SK-N-SH (cell line): ENCODE data around the gene ZSCAN16. TPM values are rescaled to one million over a fixed set of nuclear protein-coding genes. Genes with fewer than 3 reads are reported as not detected.

ENCODE experiments used
- CTCF ChIA-PET: fragments of 300-600, 350-600 bp; formaldehyde crosslinking; extraction: SDS; loops from one replicate; lab custom pipeline; 2021; lab: Yijun Ruan, JAX
- POLR2A ChIA-PET: fragments of 350-600 bp; sonication (Branson Sonifier 250); formaldehyde crosslinking; extraction: SDS; loops from one replicate; lab custom pipeline; 2020; ENCODE audit warnings: antibody characterized with exemption, inconsistent platforms; lab: Yijun Ruan, JAX
- DNase-seq: peaks from one replicate; pipeline ENCODE4 v3.0.0; 2012
- H2AFZ ChIP-seq: fragments of 200-600 bp; sonication (generic); 2 replicates; pipeline ENCODE4 v1.8.1; 2016; ENCODE audit warnings: antibody characterized with exemption, mild to moderate bottlenecking, low read depth
- H3F3A ChIP-seq: fragments of 200-600 bp; sonication (generic); replicated peaks from 2 replicates; pipeline ENCODE3; 2016; ENCODE audit warnings: antibody characterized with exemption, mild to moderate bottlenecking; ENCODE audit not compliant: insufficient read depth
- H3K27ac ChIP-seq, 2 experiments: fragments of 200-500 bp in 1 of 2; fragments of 200-600 bp in 1 of 2; sonication (Bioruptor generic) in 1 of 2; sonication (generic), shearing (Covaris generic) in 1 of 2; 2 replicates each; pipeline versions ENCODE4 v1.5.1 to v1.6.1; 2014 to 2016; ENCODE audit warnings: low read depth in 2 of 2, inconsistent platforms in 1 of 2, low read length in 1 of 2, mild to moderate bottlenecking in 1 of 2, mixed read lengths in 1 of 2
- H3K27me3 ChIP-seq: fragments of 200-600 bp; sonication (generic), shearing (Covaris generic); 2 replicates; pipeline ENCODE4 v1.6.1; 2016; ENCODE audit warnings: mixed run types; ENCODE audit not compliant: insufficient read depth
- H3K36me3 ChIP-seq, 2 experiments: fragments of 200-500 bp in 1 of 2; fragments of 200-600 bp in 1 of 2; sonication (Bioruptor generic) in 1 of 2; sonication (generic) in 1 of 2; replicated peaks in 1 of 2; 2 replicates each; pipeline versions ENCODE3 to v1.5.1; 2014 to 2016; ENCODE audit warnings: low read length in 1 of 2, mild to moderate bottlenecking in 1 of 2; ENCODE audit not compliant: insufficient read depth in 2 of 2, control insufficient read depth in 1 of 2
- H3K4me1 ChIP-seq, 2 experiments: fragments of 200-500 bp in 1 of 2; fragments of 200-600 bp in 1 of 2; sonication (Bioruptor generic) in 1 of 2; sonication (generic), shearing (Covaris generic) in 1 of 2; 2 replicates each; pipeline versions ENCODE4 v1.5.1 to v1.6.1; 2014 to 2016; ENCODE audit warnings: low read depth in 1 of 2, low read length in 1 of 2, mixed run types in 1 of 2; ENCODE audit not compliant: insufficient read depth in 2 of 2, control insufficient read depth in 1 of 2
- H3K4me2 ChIP-seq: fragments of 200-600 bp; sonication (generic), shearing (Covaris generic); 2 replicates; pipeline ENCODE4 v1.6.1; 2017; ENCODE audit warnings: mixed run types
- H3K4me3 ChIP-seq, 2 experiments: fragments of 200-500 bp in 1 of 2; fragments of 200-600 bp in 1 of 2; sonication (Bioruptor generic) in 1 of 2; sonication (generic), shearing (Covaris generic) in 1 of 2; 2 replicates each; pipeline versions ENCODE4 v1.5.1 to v1.8.1; 2014 to 2016; ENCODE audit warnings: low read depth in 2 of 2, inconsistent platforms in 1 of 2, low read length in 1 of 2, mild to moderate bottlenecking in 1 of 2, mixed read lengths in 1 of 2, moderate library complexity in 1 of 2
- H3K79me2 ChIP-seq: fragments of 200-600 bp; sonication (generic); 2 replicates; pipeline ENCODE4 v1.8.1; 2017; ENCODE audit warnings: mild to moderate bottlenecking; ENCODE audit not compliant: insufficient read depth
- H3K9ac ChIP-seq: fragments of 200-600 bp; sonication (generic); 2 replicates; pipeline ENCODE4 v1.6.1; 2017; ENCODE audit warnings: mixed run types
- H3K9me2 ChIP-seq: fragments of 200-600 bp; sonication (generic); 2 replicates; pipeline ENCODE4 v1.6.1; 2017; ENCODE audit warnings: mixed run types
- H3K9me3 ChIP-seq: fragments of 200-600 bp; sonication (generic); 2 replicates; pipeline ENCODE4 v1.6.1; 2017; ENCODE audit warnings: mixed run types, mild to moderate bottlenecking, moderate library complexity
- H4K20me1 ChIP-seq: fragments of 200-600 bp; sonication (generic); 2 replicates; pipeline ENCODE4 v1.6.1; 2017; ENCODE audit warnings: mild to moderate bottlenecking, mixed run types; ENCODE audit not compliant: insufficient read depth
- CHD2 ChIP-seq: fragments of 150-350 bp; IDR thresholded peaks from 2 replicates; pipeline ENCODE4 v1.6.1; 2018; ENCODE audit warnings: low read length; ENCODE audit not compliant: partially characterized antibody
- CTCF ChIP-seq: fragments of 200-600 bp; sonication (generic); IDR thresholded peaks from 2 replicates; pipeline ENCODE4 v1.6.1; 2017; ENCODE audit warnings: antibody characterized with exemption, mild to moderate bottlenecking, moderate library complexity
- FOXM1 ChIP-seq: IDR thresholded peaks from 2 replicates; pipeline ENCODE4 v1.4.0; 2012; ENCODE audit warnings: low read depth, mild to moderate bottlenecking
- MXI1 ChIP-seq: IDR thresholded peaks from 2 replicates; pipeline ENCODE4 v1.6.1; 2012; ENCODE audit warnings: mild to moderate bottlenecking, low read depth, low read length, improper control_type of control experiment
- NFIC ChIP-seq: IDR thresholded peaks from 2 replicates; pipeline ENCODE4 v1.4.0; 2012; ENCODE audit warnings: borderline replicate concordance
- NRF1 ChIP-seq: IDR thresholded peaks from 2 replicates; pipeline ENCODE4 v1.6.1; 2012; ENCODE audit warnings: low read depth, mild to moderate bottlenecking, low read length
- POLR2AphosphoS5 ChIP-seq: IDR thresholded peaks from 2 replicates; pipeline ENCODE4 v1.6.1; 2012; ENCODE audit warnings: low read depth, low read length
- RCOR1 ChIP-seq: fragments of 150-350 bp; IDR thresholded peaks from 2 replicates; pipeline ENCODE4 v1.6.1; 2017; ENCODE audit warnings: antibody characterized with exemption, low read length
- SIN3A ChIP-seq: IDR thresholded peaks from 2 replicates; pipeline ENCODE4 v1.6.1; 2012; ENCODE audit warnings: low read depth, mild to moderate bottlenecking, low read length, moderate library complexity, borderline replicate concordance
- TAF1 ChIP-seq: IDR thresholded peaks from 2 replicates; pipeline ENCODE4 v1.6.1; 2012; ENCODE audit warnings: low read depth, mild to moderate bottlenecking, low read length, moderate library complexity, borderline replicate concordance
- TCF12 ChIP-seq: IDR thresholded peaks from 2 replicates; pipeline ENCODE4 v1.4.0; 2012
- YY1 ChIP-seq: IDR thresholded peaks from 2 replicates; pipeline ENCODE4 v1.4.0; 2012; ENCODE audit warnings: low read depth, mild to moderate bottlenecking
- WGBS: methylation state at CpG from one replicate; pipeline ENCODE4 v1.1.6; 2017; ENCODE audit warnings: low lambda C conversion rate; 5-methylcytosine and 5-hydroxymethylcytosine counted together
- polyA plus RNA-seq, 3 experiments: library from polyadenylated mRNA; depleted of rRNA; stranded (reverse); fragments of >200 nt; gene quantifications; 2 replicates each; pipeline ENCODE4 v1.2.3, GENCODE V29; 2012
- TF ChIP-seq, protein P1 (sequence below): IDR thresholded peaks from 2 replicates; pipeline ENCODE4; 2012

The ZSCAN16 gene
- polyA plus RNA-seq, 1 of the 3 experiments (the other 2 are of a cell fraction), result 3.7 TPM

DNA sequence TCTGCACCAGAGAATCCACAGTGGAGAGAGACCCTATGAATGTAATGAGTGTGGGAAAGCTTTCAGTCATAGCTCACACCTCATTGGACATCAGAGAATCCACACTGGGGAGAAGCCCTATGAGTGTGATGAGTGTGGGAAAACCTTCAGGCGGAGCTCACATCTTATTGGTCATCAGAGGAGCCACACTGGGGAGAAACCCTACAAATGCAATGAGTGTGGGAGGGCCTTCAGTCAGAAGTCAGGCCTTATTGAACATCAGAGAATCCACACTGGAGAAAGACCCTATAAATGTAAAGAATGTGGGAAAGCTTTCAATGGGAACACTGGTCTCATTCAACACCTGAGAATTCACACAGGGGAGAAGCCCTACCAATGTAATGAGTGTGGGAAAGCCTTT, 29.1 kb downstream of the ZSCAN16 start:
- ChIA-PET CTCF (interaction anchor here (1.5 kb wide), 1 partner anchor 203 kb away, joined by 6 read pairs; no protein-coding TSS in a partner anchor), POLR2A (interaction anchor here (1.3 to 1.7 kb wide), 3 partner anchors 8 to 65 kb away, joined by 3 to 7 read pairs (median 5); partner anchors contain the start of gene ZKSCAN8)
- no peak overlapping the region for H3K27ac ChIP-seq
- H3K4me3 ChIP-seq, result no peak overlapping the region
- H3K4me2 ChIP-seq, result no peak overlapping the region
- DNase-seq, result no peak
- WGBS, result 100% methylated on average over 1 of the region's 1 CpG
- H3K27me3 ChIP-seq, result no peaks in the 10 kb centered on the region
- H3K4me1 ChIP-seq, result no peaks in the 10 kb centered on the region
- no peak overlapping the region for H2AFZ ChIP-seq
- H4K20me1 ChIP-seq, result no peaks in the 10 kb centered on the region
- no peaks in the 10 kb centered on the region; the same call in 1 of the 2 replicates for H3K9me3 ChIP-seq
- H3F3A ChIP-seq, result peaks cover 6% of the 10 kb centered on the region
- H3K9me2 ChIP-seq, result no peaks in the 10 kb centered on the region
- H3K36me3 ChIP-seq, result peaks cover 94 to 98% of the 10 kb centered on the region in 2 experiments
- no peak for TF ChIP-seq MXI1
- no peak for TF ChIP-seq NFIC
- no peak for TF ChIP-seq POLR2AphosphoS5
- no peak for TF ChIP-seq CHD2
- no peak overlapping the region for H3K9ac ChIP-seq
- peaks cover 4% of the 10 kb centered on the region; the same call in 1 of the 2 replicates for H3K79me2 ChIP-seq

DNA sequence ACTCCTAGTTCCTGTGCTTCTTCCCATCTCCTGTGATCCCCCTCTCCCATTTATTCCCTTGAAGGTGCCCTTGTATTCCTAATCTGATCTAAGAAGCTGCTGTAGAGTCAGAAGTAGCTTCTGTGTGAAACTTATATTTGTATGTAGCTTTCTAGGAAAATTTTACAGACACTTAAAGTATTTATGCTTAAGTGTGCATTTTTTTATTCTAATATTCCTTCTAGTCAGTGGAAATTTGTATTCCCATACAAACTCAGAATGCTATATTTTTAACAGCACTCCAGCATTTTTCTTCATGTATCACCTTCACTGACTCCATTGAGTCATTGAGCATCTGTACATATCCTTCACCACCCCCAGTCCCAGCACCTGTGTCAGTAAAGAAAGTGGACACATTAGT, 29.9 kb downstream of the ZSCAN16 start:
- TF ChIP-seq CTCF (no peak), FOXM1 (no peak), TAF1 (no peak), CHD2 (no peak), NRF1 (no peak), TCF12 (no peak), RCOR1 (no peak), YY1 (no peak), SIN3A (no peak)
- TF ChIP-seq, protein P1, sequence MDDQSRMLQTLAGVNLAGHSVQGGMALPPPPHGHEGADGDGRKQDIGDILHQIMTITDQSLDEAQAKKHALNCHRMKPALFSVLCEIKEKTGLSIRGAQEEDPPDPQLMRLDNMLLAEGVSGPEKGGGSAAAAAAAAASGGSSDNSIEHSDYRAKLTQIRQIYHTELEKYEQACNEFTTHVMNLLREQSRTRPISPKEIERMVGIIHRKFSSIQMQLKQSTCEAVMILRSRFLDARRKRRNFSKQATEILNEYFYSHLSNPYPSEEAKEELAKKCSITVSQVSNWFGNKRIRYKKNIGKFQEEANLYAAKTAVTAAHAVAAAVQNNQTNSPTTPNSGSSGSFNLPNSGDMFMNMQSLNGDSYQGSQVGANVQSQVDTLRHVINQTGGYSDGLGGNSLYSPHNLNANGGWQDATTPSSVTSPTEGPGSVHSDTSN, result no peak
- Histone ChIP-seq H3K36me3 (peaks cover 92 to 97% of the 10 kb centered on the region in 2 experiments), H3K27ac (no peak overlapping the region), H3K9me2 (no peaks in the 10 kb centered on the region), H3K27me3 (no peaks in the 10 kb centered on the region), H3K4me1 (no peaks in the 10 kb centered on the region), H2AFZ (no peak overlapping the region), H3K4me3 (no peak overlapping the region), H3K9ac (no peak overlapping the region), H4K20me1 (no peaks in the 10 kb centered on the region), H3K79me2 (no peaks in the 10 kb centered on the region; the same call in 1 of the 2 replicates), H3F3A (peaks cover 11% of the 10 kb centered on the region), H3K4me2 (no peak overlapping the region), H3K9me3 (no peaks in the 10 kb centered on the region; the same call in 1 of the 2 replicates)
- no peak for DNase-seq
- ChIA-PET POLR2A (interaction anchor here (1.3 to 1.6 kb wide), 2 partner anchors 13 to 64 kb away, joined by 3 to 5 read pairs; partner anchors contain the start of gene ZKSCAN8), CTCF (interaction anchor here (1.5 kb wide), 1 partner anchor 202 kb away, joined by 6 read pairs; no protein-coding TSS in a partner anchor)
